Measurements from ENCODE around the gene MASP1.

MASP1 gene

GRCh38 chr3:187292631-187293515, 1.3 kb upstream of the MASP1 start:
- Histone ChIP-seq H3K27me3 (ENCODE audit: control insufficient read depth, insufficient read depth, low read length) (peaks cover 18% of the 10 kb centered on the region), H3K36me3 (ENCODE audit: control insufficient read depth, low read depth, low read length) (no peaks in the 10 kb centered on the region), H3K9ac (ENCODE audit: low read length) (no peak overlapping the region), H3K27ac (ENCODE audit: low read length) (no peak overlapping the region), H3K4me1 (ENCODE audit: control insufficient read depth, low read depth, low read length) (peaks cover 16% of the 10 kb centered on the region), H3K4me3 (ENCODE audit: low read length) (no peak overlapping the region), H3K9me3 (ENCODE audit: control insufficient read depth, low read depth, low read length) (no peaks in the 10 kb centered on the region)

- H3K9ac ChIP-seq (ENCODE audit: low read length) = no peak overlapping the region
- no peak overlapping the region for H3K27ac ChIP-seq (ENCODE audit: low read length)
- no peaks in the 10 kb centered on the region for H3K36me3 ChIP-seq (ENCODE audit: control insufficient read depth, low read depth, low read length)
- no peak overlapping the region for H3K4me3 ChIP-seq (ENCODE audit: low read length)
- H3K27me3 ChIP-seq (ENCODE audit: control insufficient read depth, insufficient read depth, low read length) = peaks cover 18% of the 10 kb centered on the region
- peaks cover 16% of the 10 kb centered on the region for H3K4me1 ChIP-seq (ENCODE audit: control insufficient read depth, low read depth, low read length)
- no peaks in the 10 kb centered on the region for H3K9me3 ChIP-seq (ENCODE audit: control insufficient read depth, low read depth, low read length)
These were observed 644 bp upstream of the MASP1 start for GRCh38 chr3:187292181-187292580.

GRCh38 chr3:187291001-187291511, 481 bp downstream of the MASP1 start:
- Histone ChIP-seq H3K4me3 (ENCODE audit: low read length) (peak overlapping the region; percentile 72), H3K27me3 (ENCODE audit: control insufficient read depth, insufficient read depth, low read length) (peaks cover 18% of the 10 kb centered on the region), H3K36me3 (ENCODE audit: control insufficient read depth, low read depth, low read length) (no peaks in the 10 kb centered on the region), H3K27ac (ENCODE audit: low read length) (no peak overlapping the region), H3K4me1 (ENCODE audit: control insufficient read depth, low read depth, low read length) (peaks cover 16% of the 10 kb centered on the region), H3K9me3 (ENCODE audit: control insufficient read depth, low read depth, low read length) (no peaks in the 10 kb centered on the region), H3K9ac (ENCODE audit: low read length) (peak overlapping the region; percentile 19)

GRCh38 chr3:187290503-187290902, 1.0 kb downstream of the MASP1 start:
- Histone ChIP-seq H3K36me3 (ENCODE audit: control insufficient read depth, low read depth, low read length) (no peaks in the 10 kb centered on the region), H3K27me3 (ENCODE audit: control insufficient read depth, insufficient read depth, low read length) (peaks cover 18% of the 10 kb centered on the region), H3K9ac (ENCODE audit: low read length) (no peak overlapping the region), H3K4me3 (ENCODE audit: low read length) (no peak overlapping the region), H3K4me1 (ENCODE audit: control insufficient read depth, low read depth, low read length) (peaks cover 12% of the 10 kb centered on the region), H3K27ac (ENCODE audit: low read length) (no peak overlapping the region), H3K9me3 (ENCODE audit: control insufficient read depth, low read depth, low read length) (no peaks in the 10 kb centered on the region)

- Histone ChIP-seq H3K27me3 (ENCODE audit: control insufficient read depth, insufficient read depth, low read length) (peaks cover 18% of the 10 kb centered on the region), H3K9ac (ENCODE audit: low read length) (no peak overlapping the region), H3K4me3 (ENCODE audit: low read length) (no peak overlapping the region), H3K4me1 (ENCODE audit: control insufficient read depth, low read depth, low read length) (peaks cover 12% of the 10 kb centered on the region), H3K9me3 (ENCODE audit: control insufficient read depth, low read depth, low read length) (no peaks in the 10 kb centered on the region), H3K36me3 (ENCODE audit: control insufficient read depth, low read depth, low read length) (no peaks in the 10 kb centered on the region), H3K27ac (ENCODE audit: low read length) (no peak overlapping the region)
These were observed 2.5 kb downstream of the MASP1 start for GRCh38 chr3:187288855-187289605.

- H3K9ac ChIP-seq (ENCODE audit: low read length) = no peak overlapping the region
- H3K27ac ChIP-seq (ENCODE audit: low read length) = no peak overlapping the region
- peaks cover 12% of the 10 kb centered on the region for H3K4me1 ChIP-seq (ENCODE audit: control insufficient read depth, low read depth, low read length)
- H3K9me3 ChIP-seq (ENCODE audit: control insufficient read depth, low read depth, low read length) = no peaks in the 10 kb centered on the region
- no peak overlapping the region for H3K4me3 ChIP-seq (ENCODE audit: low read length)
- no peaks in the 10 kb centered on the region for H3K36me3 ChIP-seq (ENCODE audit: control insufficient read depth, low read depth, low read length)
- H3K27me3 ChIP-seq (ENCODE audit: control insufficient read depth, insufficient read depth, low read length) = peaks cover 18% of the 10 kb centered on the region
These were observed 3.2 kb downstream of the MASP1 start for GRCh38 chr3:187288131-187288854.

GRCh38 chr3:187287256-187287655, 4.3 kb downstream of the MASP1 start:
- H3K27me3 ChIP-seq (ENCODE audit: control insufficient read depth, insufficient read depth, low read length) = peaks cover 18% of the 10 kb centered on the region
- H3K4me1 ChIP-seq (ENCODE audit: control insufficient read depth, low read depth, low read length) = peaks cover 10% of the 10 kb centered on the region
- H3K36me3 ChIP-seq (ENCODE audit: control insufficient read depth, low read depth, low read length) = no peaks in the 10 kb centered on the region
- H3K9me3 ChIP-seq (ENCODE audit: control insufficient read depth, low read depth, low read length) = no peaks in the 10 kb centered on the region
- no peak overlapping the region for H3K9ac ChIP-seq (ENCODE audit: low read length)
- no peak overlapping the region for H3K27ac ChIP-seq (ENCODE audit: low read length)
- no peak overlapping the region for H3K4me3 ChIP-seq (ENCODE audit: low read length)

- H3K9me3 ChIP-seq (ENCODE audit: control insufficient read depth, low read depth, low read length) = no peaks in the 10 kb centered on the region
- peaks cover 4% of the 10 kb centered on the region for H3K4me1 ChIP-seq (ENCODE audit: control insufficient read depth, low read depth, low read length)
- H3K27ac ChIP-seq (ENCODE audit: low read length) = no peak overlapping the region
- peaks cover 18% of the 10 kb centered on the region for H3K27me3 ChIP-seq (ENCODE audit: control insufficient read depth, insufficient read depth, low read length)
- H3K36me3 ChIP-seq (ENCODE audit: control insufficient read depth, low read depth, low read length) = no peaks in the 10 kb centered on the region
- H3K4me3 ChIP-seq (ENCODE audit: low read length) = no peak overlapping the region
- H3K9ac ChIP-seq (ENCODE audit: low read length) = no peak overlapping the region
These were observed 5.0 kb downstream of the MASP1 start for GRCh38 chr3:187286467-187287059.

GRCh38 chr3:187281191-187281714, 10.3 kb downstream of the MASP1 start:
- H3K4me1 ChIP-seq (ENCODE audit: control insufficient read depth, low read depth, low read length) = no peaks in the 10 kb centered on the region
- no peaks in the 10 kb centered on the region for H3K27me3 ChIP-seq (ENCODE audit: control insufficient read depth, insufficient read depth, low read length)
- no peaks in the 10 kb centered on the region for H3K9me3 ChIP-seq (ENCODE audit: control insufficient read depth, low read depth, low read length)
- H3K36me3 ChIP-seq (ENCODE audit: control insufficient read depth, low read depth, low read length) = no peaks in the 10 kb centered on the region
- H3K9ac ChIP-seq (ENCODE audit: low read length) = no peak overlapping the region
- no peak overlapping the region for H3K27ac ChIP-seq (ENCODE audit: low read length)
- H3K4me3 ChIP-seq (ENCODE audit: low read length) = no peak overlapping the region

- Histone ChIP-seq H3K9ac (ENCODE audit: low read length) (no peak overlapping the region), H3K4me3 (ENCODE audit: low read length) (no peak overlapping the region), H3K4me1 (ENCODE audit: control insufficient read depth, low read depth, low read length) (peaks cover 6% of the 10 kb centered on the region), H3K9me3 (ENCODE audit: control insufficient read depth, low read depth, low read length) (no peaks in the 10 kb centered on the region), H3K27me3 (ENCODE audit: control insufficient read depth, insufficient read depth, low read length) (no peaks in the 10 kb centered on the region), H3K36me3 (ENCODE audit: control insufficient read depth, low read depth, low read length) (no peaks in the 10 kb centered on the region), H3K27ac (ENCODE audit: low read length) (no peak overlapping the region)
These were observed 10.9 kb downstream of the MASP1 start for GRCh38 chr3:187280644-187281043.

GRCh38 chr3:187277129-187277462, 14.4 kb downstream of the MASP1 start:
- no peaks in the 10 kb centered on the region for H3K9me3 ChIP-seq (ENCODE audit: control insufficient read depth, low read depth, low read length)
- peaks cover 21% of the 10 kb centered on the region for H3K4me1 ChIP-seq (ENCODE audit: control insufficient read depth, low read depth, low read length)
- no peak overlapping the region for H3K4me3 ChIP-seq (ENCODE audit: low read length)
- H3K27me3 ChIP-seq (ENCODE audit: control insufficient read depth, insufficient read depth, low read length) = no peaks in the 10 kb centered on the region
- no peaks in the 10 kb centered on the region for H3K36me3 ChIP-seq (ENCODE audit: control insufficient read depth, low read depth, low read length)
- H3K9ac ChIP-seq (ENCODE audit: low read length) = no peak overlapping the region
- no peak overlapping the region for H3K27ac ChIP-seq (ENCODE audit: low read length)
